Gastroesophageal sphincter (tissue), 3 donors: ENCODE measurements around the gene ANKRD9.

Experiments
- POLR2A ChIP-seq, 2 donors: fragments of 450-650 bp; IDR thresholded peaks; one replicate each; pipeline ENCODE4 v1.6.1; 2017; ENCODE audit warnings: antibody characterized with exemption in 2 of 2, mild to moderate bottlenecking in 2 of 2, moderate library complexity in 1 of 2
- TF ChIP-seq, protein P1 (sequence below), 4 experiments: fragments of 200-600 bp in 2 of 4; fragments of 450-650 bp in 2 of 4; sonication (generic) in 1 of 4; IDR thresholded peaks; one replicate each; pipeline ENCODE4 v1.5.1; 2017 to 2019; ENCODE audit warnings: antibody characterized with exemption in 4 of 4, mild to moderate bottlenecking in 2 of 4, moderate library complexity in 2 of 4

DNA sequence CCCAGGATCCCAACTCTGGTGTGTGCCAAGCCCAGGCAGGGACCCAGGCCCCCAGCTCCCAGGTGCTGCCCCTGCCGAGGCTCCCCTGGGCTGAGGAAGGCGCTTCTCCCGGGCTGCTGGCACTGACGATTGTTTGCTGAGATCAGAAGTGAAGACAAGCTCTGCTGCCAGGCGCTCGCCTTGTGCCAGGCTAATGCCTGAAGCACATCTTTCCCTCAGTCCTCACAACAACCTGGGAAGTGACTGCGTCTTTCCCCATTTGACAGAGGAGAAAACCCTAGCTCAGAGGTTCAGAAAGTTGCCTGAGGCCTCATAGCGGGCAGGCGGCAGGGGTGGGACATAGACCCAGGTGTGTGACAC lies 36.8 kb downstream of the ANKRD9 start:
- TF ChIP-seq POLR2A (IDR thresholded peaks at IDR 0.05), result no peak
- TF ChIP-seq, protein P1, sequence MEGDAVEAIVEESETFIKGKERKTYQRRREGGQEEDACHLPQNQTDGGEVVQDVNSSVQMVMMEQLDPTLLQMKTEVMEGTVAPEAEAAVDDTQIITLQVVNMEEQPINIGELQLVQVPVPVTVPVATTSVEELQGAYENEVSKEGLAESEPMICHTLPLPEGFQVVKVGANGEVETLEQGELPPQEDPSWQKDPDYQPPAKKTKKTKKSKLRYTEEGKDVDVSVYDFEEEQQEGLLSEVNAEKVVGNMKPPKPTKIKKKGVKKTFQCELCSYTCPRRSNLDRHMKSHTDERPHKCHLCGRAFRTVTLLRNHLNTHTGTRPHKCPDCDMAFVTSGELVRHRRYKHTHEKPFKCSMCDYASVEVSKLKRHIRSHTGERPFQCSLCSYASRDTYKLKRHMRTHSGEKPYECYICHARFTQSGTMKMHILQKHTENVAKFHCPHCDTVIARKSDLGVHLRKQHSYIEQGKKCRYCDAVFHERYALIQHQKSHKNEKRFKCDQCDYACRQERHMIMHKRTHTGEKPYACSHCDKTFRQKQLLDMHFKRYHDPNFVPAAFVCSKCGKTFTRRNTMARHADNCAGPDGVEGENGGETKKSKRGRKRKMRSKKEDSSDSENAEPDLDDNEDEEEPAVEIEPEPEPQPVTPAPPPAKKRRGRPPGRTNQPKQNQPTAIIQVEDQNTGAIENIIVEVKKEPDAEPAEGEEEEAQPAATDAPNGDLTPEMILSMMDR (IDR thresholded peaks at IDR 0.05), result no peak
